ENCODE data around the gene ZDHHC7. TPM values are rescaled to one million over a fixed set of nuclear protein-coding genes. Genes with fewer than 3 reads are reported as not detected.

Gene ZDHHC7
- total RNA-seq, 2 experiments from 2014 or later: 28.1 to 28.7 TPM

DNA sequence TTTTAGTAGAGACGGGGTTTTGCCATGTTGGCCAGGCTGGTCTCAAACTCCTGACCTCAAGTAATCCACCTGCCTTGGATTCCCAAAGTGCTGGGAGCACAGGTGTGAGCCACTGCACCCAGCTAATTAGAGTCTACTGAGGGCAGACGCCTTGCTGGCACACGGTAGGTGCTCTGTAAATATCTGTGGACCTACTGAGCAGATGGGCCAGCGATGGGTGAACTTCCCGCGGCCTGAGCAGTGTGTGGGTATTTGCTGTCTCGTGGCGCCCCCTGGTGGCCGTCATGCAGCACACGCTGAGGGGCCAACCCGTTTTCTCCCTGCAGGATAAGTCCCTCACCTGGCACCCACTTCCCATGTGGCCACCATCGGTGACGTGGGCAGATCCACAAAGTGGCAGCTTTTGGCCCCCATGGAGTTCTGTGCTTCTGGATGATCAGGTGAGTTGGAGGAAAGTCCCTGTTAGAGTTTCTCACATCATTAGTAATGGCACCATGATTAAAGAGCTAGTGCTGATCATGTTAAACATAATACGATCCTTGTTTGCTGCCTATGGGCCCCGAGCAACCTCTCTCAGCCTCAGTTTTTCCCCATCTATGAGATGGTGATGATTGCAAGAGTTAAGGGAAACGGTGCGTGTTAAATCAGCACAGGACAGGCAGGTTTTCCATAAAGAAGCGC lies 40.7 kb downstream of the ZDHHC7 start:
- CTCF ChIA-PET: interaction anchor here (0.6 to 5.3 kb wide), 58 partner anchors 8 to 370 kb away, joined by 3 to 105 read pairs (median 4); partner anchors contain the start of genes KIAA0513 and ZDHHC7
- peaks cover 2% of the 10 kb centered on the region for H3K27me3 Mint-ChIP-seq (ENCODE audit: low read depth)
- peak; percentile 84 for DNase-seq
- no peak overlapping the region for H3K27ac Mint-ChIP-seq
- H3K36me3 Mint-ChIP-seq (ENCODE audit: low read depth): peaks cover 6% of the 10 kb centered on the region
- no peaks in the 10 kb centered on the region for H3K9me3 Mint-ChIP-seq (ENCODE audit: insufficient read depth)
- peak; percentile 98 for ATAC-seq
- no peak overlapping the region for H3K4me3 Mint-ChIP-seq
- H3K4me1 Mint-ChIP-seq (ENCODE audit: low read depth): peaks cover 5% of the 10 kb centered on the region
- POLR2A ChIA-PET: no interaction called here

DNA sequence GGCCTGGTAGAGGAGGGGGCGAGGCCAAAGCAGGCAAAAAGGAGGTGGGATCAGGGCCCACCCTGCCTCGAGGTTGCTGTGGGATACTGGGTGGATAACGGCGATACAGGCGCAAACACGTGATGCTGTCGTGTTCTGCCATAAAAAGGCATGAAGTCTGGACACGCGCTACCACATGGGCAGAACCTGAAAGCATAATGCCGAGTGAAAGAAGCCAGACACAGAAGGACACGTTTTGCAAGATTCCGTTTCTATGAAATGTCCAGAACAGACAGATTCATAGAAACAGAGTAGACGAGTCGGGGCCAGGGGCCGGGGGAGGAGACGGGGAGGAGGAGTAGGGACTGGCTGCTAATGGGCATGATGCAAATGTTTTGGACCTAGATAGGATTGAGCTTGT lies 43.5 kb downstream of the ZDHHC7 start:
- Mint-ChIP-seq H3K4me3 (no peak overlapping the region), H3K27ac (no peak overlapping the region), H3K4me1 (ENCODE audit: low read depth) (peaks cover 5% of the 10 kb centered on the region), H3K36me3 (ENCODE audit: low read depth) (no peaks in the 10 kb centered on the region), H3K9me3 (ENCODE audit: insufficient read depth) (no peaks in the 10 kb centered on the region), H3K27me3 (ENCODE audit: low read depth) (peaks cover 2% of the 10 kb centered on the region)
- ATAC-seq (no peak), DNase-seq (no peak)
- ChIA-PET CTCF (interaction anchor here (1.3 to 5.3 kb wide), 6 partner anchors 12 to 229 kb away, joined by 3 to 105 read pairs (median 7); no protein-coding TSS in a partner anchor), POLR2A (no interaction called here)

DNA sequence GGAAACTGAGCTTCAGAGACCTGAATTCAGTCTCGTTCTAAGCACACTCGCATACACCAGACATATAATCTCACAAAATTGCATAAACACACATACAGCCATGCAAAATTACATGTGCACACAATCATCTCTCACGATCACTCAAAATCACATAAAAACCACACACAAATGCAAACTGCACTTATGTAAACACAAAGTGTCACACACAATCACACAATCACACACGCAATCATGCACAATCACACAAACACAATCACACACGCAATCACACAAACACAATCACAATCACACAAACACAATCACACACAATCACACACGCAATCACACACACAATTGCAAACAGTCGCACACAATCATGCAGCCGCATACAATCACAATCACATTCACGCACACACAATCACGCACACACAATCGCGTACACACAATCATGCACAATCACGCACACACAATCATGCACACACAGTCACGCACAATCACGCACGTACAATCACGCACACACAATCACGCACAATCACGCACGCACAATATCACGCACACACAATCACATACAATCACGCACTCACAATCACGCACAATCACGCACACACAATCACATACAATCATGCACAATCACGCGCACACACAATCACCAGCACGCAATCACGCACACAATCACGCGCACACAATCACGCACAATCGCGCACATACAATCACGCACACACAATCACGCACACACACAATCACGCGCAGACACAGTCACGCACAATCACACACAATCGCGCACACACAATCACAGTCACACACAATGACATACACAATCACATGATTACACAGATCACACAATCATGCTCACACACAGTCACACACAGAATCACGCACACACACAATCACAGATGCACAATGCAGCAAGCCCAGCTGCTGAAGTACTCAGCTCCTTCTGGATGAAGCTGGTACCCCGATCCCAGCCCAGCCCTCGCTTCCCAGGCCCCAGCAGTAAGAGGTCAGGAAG lies 45.6 kb downstream of the ZDHHC7 start:
- Mint-ChIP-seq H3K27ac (no peak overlapping the region), H3K36me3 (ENCODE audit: low read depth) (no peaks in the 10 kb centered on the region), H3K9me3 (ENCODE audit: insufficient read depth) (no peaks in the 10 kb centered on the region), H3K27me3 (ENCODE audit: low read depth) (peaks cover 2% of the 10 kb centered on the region), H3K4me3 (no peak overlapping the region), H3K4me1 (ENCODE audit: low read depth) (peaks cover 5% of the 10 kb centered on the region)
- POLR2A ChIA-PET: interaction anchor here (0.6 kb wide), 1 partner anchor 210 kb away, joined by 4 read pairs; no protein-coding TSS in a partner anchor
- ATAC-seq: no peak
- no peak for DNase-seq
- CTCF ChIA-PET: interaction anchor here (0.6 to 2.6 kb wide), 5 partner anchors 13 to 227 kb away, joined by 3 to 7 read pairs (median 3); no protein-coding TSS in a partner anchor

DNA sequence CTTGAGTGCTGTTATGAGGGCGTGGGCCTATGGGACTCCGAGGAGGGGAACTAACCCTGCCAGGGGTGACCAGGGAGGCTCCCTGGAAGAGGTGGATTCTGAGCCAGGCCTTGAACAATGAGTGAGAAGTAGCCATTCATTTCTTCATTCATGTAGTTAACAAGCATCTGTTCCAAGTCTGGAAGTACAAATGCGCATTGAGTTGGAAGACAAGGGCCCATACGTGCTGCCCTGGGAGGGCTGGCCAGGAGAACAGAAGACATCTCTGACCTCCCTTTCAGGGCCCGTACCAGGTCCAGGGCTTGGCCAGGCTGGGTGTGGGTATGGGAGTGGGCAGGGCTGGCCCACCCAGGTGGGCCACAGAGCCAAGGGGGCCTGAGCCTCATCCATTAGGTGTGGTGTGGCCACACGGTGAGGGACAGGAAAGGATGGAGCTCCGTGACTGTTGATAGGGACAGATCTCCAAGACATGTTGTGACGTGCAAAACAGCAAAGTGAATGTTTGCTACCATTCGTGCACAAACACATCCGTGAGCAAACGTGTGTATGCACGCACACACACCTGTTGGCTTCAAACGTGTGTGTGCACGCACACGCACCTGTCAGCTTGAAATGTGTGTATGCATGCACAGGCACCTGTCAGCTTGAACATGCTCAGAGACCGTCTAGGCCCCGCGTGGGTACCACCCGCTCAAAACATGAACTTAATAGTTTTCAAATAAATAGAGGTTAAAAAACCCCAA lies 46.8 kb downstream of the ZDHHC7 start:
- no peaks in the 10 kb centered on the region for H3K36me3 Mint-ChIP-seq (ENCODE audit: low read depth)
- CTCF ChIA-PET: interaction anchor here (1.2 to 2.6 kb wide), 4 partner anchors 12 to 226 kb away, joined by 3 to 7 read pairs (median 4); no protein-coding TSS in a partner anchor
- DNase-seq (no peak), ATAC-seq (no peak)
- no peaks in the 10 kb centered on the region for H3K9me3 Mint-ChIP-seq (ENCODE audit: insufficient read depth)
- no peak overlapping the region for H3K27ac Mint-ChIP-seq
- no peak overlapping the region for H3K4me3 Mint-ChIP-seq
- peaks cover 5% of the 10 kb centered on the region for H3K4me1 Mint-ChIP-seq (ENCODE audit: low read depth)
- POLR2A ChIA-PET: no interaction called here
- peaks cover 2% of the 10 kb centered on the region for H3K27me3 Mint-ChIP-seq (ENCODE audit: low read depth)

DNA sequence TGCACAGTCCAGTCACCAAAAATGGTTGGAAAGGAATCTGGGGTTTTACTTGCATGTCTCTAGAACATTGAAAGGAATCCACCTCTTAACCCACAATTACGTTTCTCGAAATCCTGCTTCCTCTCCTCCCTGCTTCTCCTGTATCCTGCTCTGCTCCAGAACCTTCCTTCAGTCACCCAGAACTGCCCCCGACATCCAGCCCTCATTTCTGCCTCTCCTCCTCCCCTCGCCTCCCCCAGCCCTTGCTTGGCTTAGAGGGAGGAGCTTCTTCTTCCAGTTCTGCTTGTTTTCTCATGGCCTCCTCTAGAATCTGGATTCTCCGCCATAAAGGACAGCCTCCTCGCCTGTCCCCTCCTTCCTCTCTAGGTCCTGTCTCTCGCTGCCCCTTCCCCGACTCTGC lies 48.3 kb downstream of the ZDHHC7 start:
- ATAC-seq: no peak
- POLR2A ChIA-PET: no interaction called here

GRCh38 chr16:84960942-84961341 lies 50.4 kb downstream of the ZDHHC7 start:
- no peak overlapping the region for H3K4me3 Mint-ChIP-seq
- ChIA-PET CTCF (interaction anchor here (3.2 kb wide), 1 partner anchor 9 kb away, joined by 15 read pairs; no protein-coding TSS in a partner anchor), POLR2A (no interaction called here)
- H3K36me3 Mint-ChIP-seq (ENCODE audit: low read depth): no peaks in the 10 kb centered on the region
- H3K27me3 Mint-ChIP-seq (ENCODE audit: low read depth): no peaks in the 10 kb centered on the region
- H3K4me1 Mint-ChIP-seq (ENCODE audit: low read depth): peaks cover 6% of the 10 kb centered on the region
- no peaks in the 10 kb centered on the region for H3K9me3 Mint-ChIP-seq (ENCODE audit: insufficient read depth)
- ATAC-seq: no peak
- H3K27ac Mint-ChIP-seq: no peak overlapping the region
- no peak for DNase-seq

More for the DNA sequence above, 48.3 kb downstream of the ZDHHC7 start:
- H3K9me3 Mint-ChIP-seq (ENCODE audit: insufficient read depth): no peaks in the 10 kb centered on the region
- no peaks in the 10 kb centered on the region for H3K36me3 Mint-ChIP-seq (ENCODE audit: low read depth)
- no peak overlapping the region for H3K4me3 Mint-ChIP-seq
- no peaks in the 10 kb centered on the region for H3K27me3 Mint-ChIP-seq (ENCODE audit: low read depth)
- CTCF ChIA-PET: interaction anchor here (1.0 to 3.2 kb wide), 4 partner anchors 8 to 209 kb away, joined by 4 to 15 read pairs (median 6); no protein-coding TSS in a partner anchor
- H3K27ac Mint-ChIP-seq: no peak overlapping the region
- peaks cover 6% of the 10 kb centered on the region for H3K4me1 Mint-ChIP-seq (ENCODE audit: low read depth)
- no peak for DNase-seq

DNA sequence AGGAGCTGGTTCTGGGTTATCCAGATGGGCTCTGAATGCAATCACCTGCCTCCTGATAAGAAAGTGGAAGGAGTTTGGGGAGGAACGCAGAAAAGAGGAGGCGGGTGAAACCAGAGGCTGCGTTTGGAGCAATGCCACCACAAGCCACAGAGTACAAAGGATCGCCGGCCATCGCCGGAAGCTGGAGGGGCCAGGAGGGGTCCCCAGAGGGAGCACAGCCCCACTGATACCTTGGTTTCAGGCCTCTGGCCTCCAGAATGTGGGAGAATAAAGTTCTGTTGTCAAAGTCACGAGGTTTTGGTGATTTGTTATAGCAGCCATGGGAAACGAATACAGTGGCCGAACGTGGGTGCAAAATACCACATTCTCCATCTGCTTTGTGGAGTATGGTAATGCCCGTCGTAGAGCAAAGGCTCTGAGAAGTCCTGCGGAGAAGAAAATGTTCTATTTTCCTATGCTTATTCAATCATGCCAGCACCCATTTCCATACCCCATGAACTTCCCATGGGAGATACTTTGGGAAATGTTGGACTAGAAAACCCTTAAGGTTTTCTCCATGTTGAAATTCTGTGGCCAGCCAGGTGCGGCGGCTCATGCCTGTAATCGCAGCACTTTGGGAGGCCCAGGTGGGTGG lies 51.4 kb downstream of the ZDHHC7 start:
- ATAC-seq (no peak), DNase-seq (no peak)
- no peaks in the 10 kb centered on the region for H3K27me3 Mint-ChIP-seq (ENCODE audit: low read depth)
- no peak overlapping the region for H3K4me3 Mint-ChIP-seq
- H3K4me1 Mint-ChIP-seq (ENCODE audit: low read depth): peaks cover 6% of the 10 kb centered on the region
- H3K36me3 Mint-ChIP-seq (ENCODE audit: low read depth): no peaks in the 10 kb centered on the region
- POLR2A ChIA-PET: no interaction called here
- CTCF ChIA-PET: interaction anchor here (0.7 kb wide), 1 partner anchor 11 kb away, joined by 3 read pairs; no protein-coding TSS in a partner anchor
- H3K27ac Mint-ChIP-seq: no peak overlapping the region
- no peaks in the 10 kb centered on the region for H3K9me3 Mint-ChIP-seq (ENCODE audit: insufficient read depth)

GRCh38 chr16:84959045-84959576 lies 52.2 kb downstream of the ZDHHC7 start:
- Mint-ChIP-seq H3K4me3 (no peak overlapping the region), H3K27ac (no peak overlapping the region), H3K9me3 (ENCODE audit: insufficient read depth) (no peaks in the 10 kb centered on the region), H3K27me3 (ENCODE audit: low read depth) (no peaks in the 10 kb centered on the region), H3K36me3 (ENCODE audit: low read depth) (no peaks in the 10 kb centered on the region), H3K4me1 (ENCODE audit: low read depth) (peaks cover 6% of the 10 kb centered on the region)
- no peak for DNase-seq
- ATAC-seq: peak; percentile 23
- ChIA-PET POLR2A (no interaction called here), CTCF (interaction anchor here (0.7 kb wide), 1 partner anchor 11 kb away, joined by 3 read pairs; no protein-coding TSS in a partner anchor)

- Mint-ChIP-seq H3K4me3 (no peak overlapping the region), H3K27me3 (ENCODE audit: low read depth) (no peaks in the 10 kb centered on the region), H3K27ac (no peak overlapping the region), H3K36me3 (ENCODE audit: low read depth) (no peaks in the 10 kb centered on the region), H3K9me3 (ENCODE audit: insufficient read depth) (no peaks in the 10 kb centered on the region), H3K4me1 (ENCODE audit: low read depth) (peaks cover 11% of the 10 kb centered on the region)
- ChIA-PET CTCF (interaction anchor here (1.0 to 2.0 kb wide), 4 partner anchors 14 to 219 kb away, joined by 3 to 7 read pairs (median 4); no protein-coding TSS in a partner anchor), POLR2A (no interaction called here)
- no peak for DNase-seq
- no peak for ATAC-seq
Observed at GRCh38 chr16:84957792-84958191, 53.5 kb downstream of the ZDHHC7 start.

DNA sequence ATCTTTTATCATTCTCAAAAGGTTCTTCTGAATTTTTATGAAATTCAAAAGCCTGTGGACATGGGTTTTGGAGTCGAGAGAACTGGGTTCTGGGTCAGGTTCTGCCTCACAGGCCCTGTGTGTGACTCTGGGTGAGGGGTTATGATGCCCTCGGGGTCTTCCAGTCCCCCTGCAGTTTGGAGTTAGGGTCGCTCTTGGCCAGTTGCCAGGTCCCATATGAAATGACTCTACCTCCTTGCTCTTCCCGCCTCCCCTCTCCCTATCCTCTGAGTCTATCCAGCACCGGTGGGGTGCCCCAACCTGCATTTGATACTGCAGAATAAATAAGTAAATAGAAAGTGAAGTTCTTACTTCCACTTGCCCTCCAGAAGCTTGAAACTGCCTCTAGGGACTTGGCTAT lies 54.1 kb downstream of the ZDHHC7 start:
- POLR2A ChIA-PET: no interaction called here
- CTCF ChIA-PET: interaction anchor here (1.0 to 2.0 kb wide), 4 partner anchors 14 to 219 kb away, joined by 3 to 7 read pairs (median 4); no protein-coding TSS in a partner anchor
- Mint-ChIP-seq H3K9me3 (ENCODE audit: insufficient read depth) (no peaks in the 10 kb centered on the region), H3K36me3 (ENCODE audit: low read depth) (no peaks in the 10 kb centered on the region), H3K27ac (no peak overlapping the region), H3K27me3 (ENCODE audit: low read depth) (no peaks in the 10 kb centered on the region), H3K4me3 (no peak overlapping the region), H3K4me1 (ENCODE audit: low read depth) (peaks cover 11% of the 10 kb centered on the region)
- DNase-seq (no peak), ATAC-seq (no peak)

Measured in activated CD8-positive, alpha-beta T cell treated with anti-CD3 and anti-CD28 coated beads, Interleukin-2, amount 10 ng/mL, durations not matched to agents 7 days and 5 days (primary cell).